GM10847 (cell line): ENCODE measurements around the gene PGM5.
"Not testable (repeated sequence)": the region's sequence is repeated elsewhere in the genome, so short reads cannot be mapped to it uniquely, and the experiment has no call there.

ENCODE experiments used
- POLR2A ChIP-seq: IDR thresholded peaks from 2 replicates; pipeline ENCODE4 v1.6.1; 2011; ENCODE audit not compliant: insufficient read length; ENCODE audit errors: extremely low read depth

Gene PGM5

DNA sequence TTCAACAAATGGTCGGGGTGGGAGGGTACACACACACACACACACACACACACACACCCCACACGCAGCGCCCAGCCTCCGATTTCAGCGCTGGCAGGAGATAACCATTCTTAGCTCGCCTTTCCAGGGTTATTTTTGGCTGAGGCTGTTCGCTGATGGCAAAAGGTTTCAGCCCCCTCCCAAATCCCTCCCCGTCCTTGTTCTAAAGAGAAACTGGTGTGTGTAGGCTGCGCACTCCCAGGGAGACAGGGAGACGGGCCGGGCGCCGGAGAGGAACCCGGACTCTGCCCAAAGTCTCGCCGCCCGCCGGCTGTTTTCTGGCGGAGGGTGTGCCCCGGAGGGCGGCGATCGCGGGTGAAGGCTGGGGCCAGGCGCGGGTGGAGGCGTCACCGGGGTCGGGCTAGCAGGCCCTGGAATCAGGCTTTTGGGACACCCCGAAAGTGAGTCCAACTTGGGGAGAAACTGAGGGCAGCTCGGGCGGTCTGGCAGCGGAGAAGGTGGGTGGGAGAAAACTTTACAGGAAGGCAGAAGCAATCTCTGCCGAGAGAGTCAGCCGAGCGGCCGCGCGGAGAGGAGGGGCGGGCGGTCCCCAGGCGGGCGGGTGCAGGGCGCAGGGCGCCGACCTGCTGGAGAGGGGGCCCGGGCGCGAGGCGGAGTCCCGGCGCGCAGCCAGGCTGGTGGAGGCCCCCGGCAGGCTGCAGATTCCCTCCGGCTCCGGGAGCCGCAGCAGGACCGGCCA, at the start of gene PGM5:
PGM5 (plus strand) TSS at position 232 of the 739 bp plus-strand sequence. CDS start 517 bp downstream, outside the sequence.
- not testable (repeated sequence) for TF ChIP-seq POLR2A

GRCh38 chr9:68416936-68417564, 60.6 kb downstream of the PGM5 start:
- no peak for TF ChIP-seq POLR2A

- no peak for TF ChIP-seq POLR2A
Measured at GRCh38 chr9:68417762-68418161, 61.4 kb downstream of the PGM5 start.

DNA sequence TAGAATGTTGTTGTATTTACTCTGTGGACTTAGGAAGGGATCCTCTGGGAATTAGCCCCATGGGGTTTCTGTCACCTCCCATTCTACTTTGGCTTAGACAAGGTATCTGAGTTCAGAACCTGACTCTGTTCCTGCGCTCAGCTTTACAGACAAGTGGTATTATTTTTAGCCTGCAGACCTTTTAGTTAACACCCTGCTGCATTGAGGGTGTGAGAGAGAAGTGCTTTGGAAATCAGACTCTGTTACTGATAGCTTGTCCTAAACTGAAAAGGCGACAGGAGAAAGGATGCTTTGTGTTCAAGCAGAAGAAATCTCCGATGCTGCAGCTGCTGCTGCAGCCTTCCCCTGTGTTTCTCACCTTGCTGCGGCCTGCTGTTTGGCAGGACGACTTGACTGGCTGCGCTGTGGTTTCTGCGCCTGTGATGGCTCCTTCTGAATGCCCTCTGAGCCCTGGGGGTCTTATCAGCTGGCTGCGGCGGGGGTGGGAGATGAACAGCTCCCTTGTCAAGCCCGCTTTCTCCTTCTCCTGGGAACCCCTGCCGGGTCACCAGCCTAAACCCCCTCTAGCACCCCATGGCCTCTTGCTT, 61.9 kb downstream of the PGM5 start:
- no peak for TF ChIP-seq POLR2A

- no peak for TF ChIP-seq POLR2A
Measured at GRCh38 chr9:68419901-68420300, 63.5 kb downstream of the PGM5 start.

GRCh38 chr9:68426755-68427154, 70.3 kb downstream of the PGM5 start:
- TF ChIP-seq POLR2A, result no peak

GRCh38 chr9:68427216-68427977, 71.0 kb downstream of the PGM5 start:
- no peak for TF ChIP-seq POLR2A

DNA sequence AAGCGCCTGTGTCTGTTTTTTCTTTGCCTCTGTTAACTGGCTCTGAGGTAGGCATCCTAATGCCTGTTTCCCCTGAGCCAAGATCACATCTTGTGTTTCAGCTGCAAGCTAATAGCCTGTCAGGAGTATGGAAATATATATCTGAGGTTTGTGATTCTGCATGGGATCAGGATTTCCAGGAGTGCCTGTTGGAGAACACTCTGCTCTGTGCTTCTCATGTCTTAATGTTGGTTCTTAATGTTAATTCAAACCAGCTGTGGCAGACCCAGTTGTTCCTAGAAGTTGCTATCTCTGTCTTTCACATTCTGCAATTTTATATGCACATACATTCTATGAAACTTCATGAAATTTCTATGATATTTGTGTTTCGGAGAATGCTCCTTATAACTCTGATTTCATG, 72.1 kb downstream of the PGM5 start:
- TF ChIP-seq POLR2A, result no peak

DNA sequence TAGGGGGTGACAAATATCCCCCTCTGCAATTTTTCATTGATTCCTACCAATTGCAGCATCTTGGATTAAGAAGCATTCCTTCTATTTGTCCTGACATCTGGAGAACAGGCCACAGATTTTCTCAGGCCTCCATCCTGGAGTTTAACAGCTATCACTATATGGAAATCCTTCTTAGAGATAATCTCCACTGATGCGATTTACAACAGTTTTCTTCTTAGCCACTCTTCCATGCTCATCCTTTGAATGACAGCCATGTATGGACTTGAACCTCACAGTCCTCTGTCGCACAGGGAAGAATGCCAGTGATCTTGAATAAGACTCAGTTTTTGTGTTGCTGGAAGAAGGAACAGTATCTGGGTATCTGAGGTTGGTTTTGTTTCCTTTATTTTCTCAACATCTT, 73.2 kb downstream of the PGM5 start:
- TF ChIP-seq POLR2A, result no peak

DNA sequence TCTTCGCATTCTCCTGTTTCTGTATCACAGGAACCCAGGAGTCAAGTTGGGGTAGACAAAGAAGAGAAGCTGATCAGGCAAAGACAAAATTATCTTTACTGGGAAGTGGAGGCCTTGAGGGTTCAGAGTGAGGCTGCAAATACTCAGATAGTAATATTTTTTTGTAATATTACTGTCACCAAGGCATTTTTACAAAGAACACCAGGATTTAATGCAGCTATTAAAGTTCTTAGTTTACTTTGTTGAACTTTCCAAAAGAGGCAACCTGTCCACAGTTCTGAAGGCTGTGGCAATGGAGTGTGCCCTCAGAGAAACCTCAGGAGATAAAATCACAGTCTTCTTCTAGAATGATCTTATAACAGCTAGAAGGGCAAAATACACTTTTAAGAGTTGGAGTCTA, 74.9 kb downstream of the PGM5 start:
- TF ChIP-seq POLR2A, result no peak

DNA sequence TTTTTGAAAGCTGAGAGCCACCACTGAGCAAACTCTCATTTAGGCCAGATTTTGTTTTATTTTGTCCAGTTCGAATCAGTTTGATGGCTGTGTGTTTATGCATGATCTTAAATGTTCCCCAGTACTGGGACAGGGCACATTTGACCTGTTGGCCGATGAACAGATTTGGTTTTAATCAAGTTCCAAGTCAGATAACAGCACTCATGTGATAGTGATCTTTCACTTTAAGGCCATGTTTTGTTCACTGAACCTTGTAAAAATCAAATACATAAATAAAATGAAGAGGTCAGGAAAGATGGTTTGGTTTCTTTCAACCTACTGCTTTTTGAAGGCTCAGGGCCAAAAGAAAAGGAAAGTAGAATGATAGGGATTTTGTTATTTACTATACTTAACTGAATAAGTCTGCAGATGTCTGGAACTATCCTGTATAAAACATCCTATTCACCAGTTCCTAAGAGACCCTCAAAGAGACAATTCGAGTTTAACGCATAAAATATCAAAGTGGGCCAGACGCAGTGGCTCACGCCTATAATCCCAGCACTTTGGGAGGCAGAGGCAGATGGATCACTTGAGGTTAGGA, 77.2 kb downstream of the PGM5 start:
- TF ChIP-seq POLR2A, result no peak

DNA sequence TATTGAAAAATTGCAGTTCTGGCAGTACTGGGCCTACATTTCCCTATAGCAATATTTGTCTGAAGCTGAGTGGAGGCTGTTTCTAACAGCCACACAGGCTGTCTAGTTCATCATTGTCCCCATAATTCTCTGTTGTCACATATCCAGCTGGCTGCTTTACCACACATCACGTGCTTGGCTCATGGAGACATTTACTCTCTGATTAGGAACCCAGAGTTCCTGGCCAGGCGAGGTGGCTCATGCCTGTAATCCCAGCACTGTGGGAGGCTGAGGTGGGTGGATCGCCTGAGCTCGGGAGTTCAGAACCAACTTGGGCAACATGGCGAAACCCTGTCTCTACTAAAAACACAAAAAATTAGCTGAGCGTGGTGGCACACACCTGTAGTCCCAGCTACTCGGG, 81.4 kb downstream of the PGM5 start:
- no peak for TF ChIP-seq POLR2A

- TF ChIP-seq POLR2A, result no peak
Measured at GRCh38 chr9:68443624-68444023, 87.2 kb downstream of the PGM5 start.

GRCh38 chr9:68446836-68447235, 90.4 kb downstream of the PGM5 start:
- no peak for TF ChIP-seq POLR2A

DNA sequence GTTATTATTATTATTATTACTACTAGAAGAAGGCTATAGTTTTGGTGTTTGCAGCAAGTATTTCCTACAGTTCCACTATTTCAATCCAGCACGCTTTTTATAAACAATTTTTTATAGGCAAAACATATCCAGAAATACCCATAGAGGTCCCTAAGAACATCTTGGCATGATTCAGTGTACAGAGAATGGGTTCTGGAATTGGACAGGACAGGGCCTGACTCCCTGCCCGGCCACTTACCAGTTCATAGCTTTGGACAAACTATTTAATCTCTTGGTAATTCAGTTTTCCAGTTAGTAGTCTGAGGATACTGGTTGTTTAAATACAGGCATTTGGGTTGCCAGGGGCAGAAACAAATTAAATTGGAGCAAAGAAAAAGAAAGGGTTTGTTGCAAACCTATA, 91.2 kb downstream of the PGM5 start:
- no peak for TF ChIP-seq POLR2A
